ENCODE data around the gene UTP11.

Gene UTP11

GRCh38 chr1:37998089-37998808, 14.3 kb upstream of the UTP11 start:
- in situ Hi-C loops (cut with MboI; ENCODE audit: low pct_unique_long_range_greater_than_20kb, low sequenced_read_pairs, unreplicated experiment) = no loop called here
- DNase-seq (ENCODE audit: low spot score) = no peak
- no peak for TF ChIP-seq CTCF (IDR thresholded peaks at IDR 0.05; ENCODE audit: extremely low read depth, insufficient read depth, missing control alignments)

- in situ Hi-C loops (cut with MboI; ENCODE audit: low pct_unique_long_range_greater_than_20kb, low sequenced_read_pairs, unreplicated experiment) = no loop called here
- DNase-seq (ENCODE audit: low spot score) = no peak
- TF ChIP-seq CTCF (IDR thresholded peaks at IDR 0.05; ENCODE audit: extremely low read depth, insufficient read depth, missing control alignments) = no peak
These were observed 13.6 kb upstream of the UTP11 start for GRCh38 chr1:37998913-37999429.

GRCh38 chr1:37999430-38000232, 12.9 kb upstream of the UTP11 start:
- in situ Hi-C loops (cut with MboI; ENCODE audit: low pct_unique_long_range_greater_than_20kb, low sequenced_read_pairs, unreplicated experiment) = no loop called here
- no peak for TF ChIP-seq CTCF (IDR thresholded peaks at IDR 0.05; ENCODE audit: extremely low read depth, insufficient read depth, missing control alignments)
- no peak for DNase-seq (ENCODE audit: low spot score)

- no peak for DNase-seq (ENCODE audit: low spot score)
- no peak for TF ChIP-seq CTCF (IDR thresholded peaks at IDR 0.05; ENCODE audit: extremely low read depth, insufficient read depth, missing control alignments)
- in situ Hi-C loops (cut with MboI; ENCODE audit: low pct_unique_long_range_greater_than_20kb, low sequenced_read_pairs, unreplicated experiment) = no loop called here
These were observed 12.4 kb upstream of the UTP11 start for GRCh38 chr1:38000233-38000528.

- in situ Hi-C loops (cut with MboI; ENCODE audit: low pct_unique_long_range_greater_than_20kb, low sequenced_read_pairs, unreplicated experiment) = no loop called here
- DNase-seq (ENCODE audit: low spot score) = no peak
- TF ChIP-seq CTCF (IDR thresholded peaks at IDR 0.05; ENCODE audit: extremely low read depth, insufficient read depth, missing control alignments) = no peak
These were observed 11.7 kb upstream of the UTP11 start for GRCh38 chr1:38000529-38001455.

Measured in GM13977 (cell line).